ENCODE data around the gene ZBTB5. TPM values are rescaled to one million over a fixed set of nuclear protein-coding genes. Genes with fewer than 3 reads are reported as not detected.

ZBTB5 gene
- polyA plus RNA-seq, 2 of the 4 experiments (the other 2 are of a cell fraction), result 12.4 to 18.1 TPM

DNA sequence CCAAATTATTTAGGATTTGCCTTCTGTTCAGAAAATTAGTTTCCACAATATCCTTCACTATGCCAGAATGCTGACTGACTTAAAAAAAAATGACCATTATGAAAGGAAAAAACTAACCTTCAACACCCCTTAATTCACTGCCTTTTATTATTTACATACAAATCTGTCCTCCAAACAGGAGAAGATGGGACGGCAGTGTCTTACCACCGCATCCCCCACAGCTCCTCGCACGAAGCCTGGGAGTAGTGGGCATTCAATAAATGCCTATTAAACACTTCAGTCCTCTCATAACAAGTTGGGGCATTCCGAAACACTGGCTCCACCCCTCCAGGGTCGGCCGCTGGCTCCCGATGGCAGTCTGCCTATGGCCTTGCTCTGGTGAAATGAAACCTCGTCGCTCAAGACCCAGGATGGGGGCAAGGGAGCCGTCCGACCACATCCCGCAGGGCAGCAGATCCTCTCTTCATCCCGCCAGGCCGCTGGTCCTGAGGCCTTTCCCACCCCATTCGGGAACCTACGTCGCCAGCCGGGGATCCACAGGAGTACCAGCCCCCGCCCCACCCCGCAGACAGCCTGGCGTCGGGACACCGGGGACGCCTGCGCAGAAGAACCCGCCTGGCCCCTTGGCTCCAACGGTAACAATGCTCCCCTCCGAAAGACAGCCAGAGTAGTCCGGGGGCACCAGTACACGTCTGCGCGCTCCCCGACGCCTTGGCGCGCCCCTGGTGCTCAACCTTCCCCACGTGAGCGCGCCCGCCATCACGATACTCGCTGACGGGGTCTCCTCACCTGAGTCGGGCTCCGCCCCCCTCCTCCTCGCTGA is 613 bp downstream of the ZBTB5 start:
- H3K4me3 ChIP-seq, result peak overlapping the region; percentile 55
- H3K4me2 ChIP-seq, result peak overlapping the region; percentile 98
- FAIRE-seq (no peak), DNase-seq (ENCODE audit: low read depth in 1 of 2, low spot score in 1 of 2) (peak in 1 of 2 experiments; percentile 70), ATAC-seq (peak; percentile 52 to 63)
- peaks cover 32% of the 10 kb centered on the region for H3K4me1 ChIP-seq
- peak overlapping the region; percentile 97 to 99 for H3K27ac ChIP-seq
- H3K9me3 ChIP-seq, result no peaks in the 10 kb centered on the region
- WGBS (ENCODE audit: missing lambda C conversion rate), result under 1% methylated on average over 27 of the region's 47 CpGs
- ChIA-PET CTCF (interaction anchor here (2.9 kb wide), 1 partner anchor 50 kb away, joined by 9 read pairs; no protein-coding TSS in a partner anchor), POLR2A (interaction anchor here (0.6 to 2.4 kb wide), 21 partner anchors 8 to 396 kb away, joined by 3 to 28 read pairs (median 5); partner anchors contain the start of genes DCAF10, FBXO10, GRHPR and POLR1E)
- TF ChIP-seq EP300 (IDR thresholded peaks at IDR 0.05), result no peak
- no peak for TF ChIP-seq TFCP2L1 (CRISPR knock-in tag; IDR thresholded peaks at IDR 0.05)
- TF ChIP-seq ZFP36 (IDR thresholded peaks at IDR 0.05; ENCODE audit: borderline replicate concordance, partially characterized antibody), result no peak
- no peak for TF ChIP-seq MAFK (IDR thresholded peaks at IDR 0.05; ENCODE audit: partially characterized antibody)
- no peak for TF ChIP-seq ZNF302 (CRISPR knock-in tag; IDR thresholded peaks at IDR 0.05)
- TF ChIP-seq GATA3 (IDR thresholded peaks at IDR 0.05; ENCODE audit: borderline replicate concordance), result 0 out of 2 replicates have a peak, but pooled peaks have one; percentile 32
- TF ChIP-seq MYC (IDR thresholded peaks at IDR 0.05; ENCODE audit: borderline replicate concordance, low read length), result peak; percentile 66; the same call in 1 of the 2 replicates
- TF ChIP-seq CEBPB (IDR thresholded peaks at IDR 0.05), result no peak
- 0 out of 2 replicates have a peak, but pooled peaks have one; percentile 54 for TF ChIP-seq HOXB5 (CRISPR knock-in tag; IDR thresholded peaks at IDR 0.05)
- no peak for TF ChIP-seq ZSCAN20 (CRISPR knock-in tag; IDR thresholded peaks at IDR 0.05)
- no peak for TF ChIP-seq CHD2 (IDR thresholded peaks at IDR 0.05; ENCODE audit: low read length, partially characterized antibody)
- TF ChIP-seq, protein P1, sequence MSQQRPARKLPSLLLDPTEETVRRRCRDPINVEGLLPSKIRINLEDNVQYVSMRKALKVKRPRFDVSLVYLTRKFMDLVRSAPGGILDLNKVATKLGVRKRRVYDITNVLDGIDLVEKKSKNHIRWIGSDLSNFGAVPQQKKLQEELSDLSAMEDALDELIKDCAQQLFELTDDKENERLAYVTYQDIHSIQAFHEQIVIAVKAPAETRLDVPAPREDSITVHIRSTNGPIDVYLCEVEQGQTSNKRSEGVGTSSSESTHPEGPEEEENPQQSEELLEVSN (IDR thresholded peaks at IDR 0.05; ENCODE audit: borderline replicate concordance, low read depth), result peak; percentile 70
- TF ChIP-seq HDAC2 (IDR thresholded peaks at IDR 0.05), result no peak
- peak; percentile 68; the same call in 1 of the 2 replicates for TF ChIP-seq PHF8 (IDR thresholded peaks at IDR 0.05; ENCODE audit: borderline replicate concordance, low read depth)
- no peak for TF ChIP-seq EHF (CRISPR knock-in tag; IDR thresholded peaks at IDR 0.05)
- no peak for TF ChIP-seq JUNB (IDR thresholded peaks at IDR 0.05)
- TF ChIP-seq, protein P2, sequence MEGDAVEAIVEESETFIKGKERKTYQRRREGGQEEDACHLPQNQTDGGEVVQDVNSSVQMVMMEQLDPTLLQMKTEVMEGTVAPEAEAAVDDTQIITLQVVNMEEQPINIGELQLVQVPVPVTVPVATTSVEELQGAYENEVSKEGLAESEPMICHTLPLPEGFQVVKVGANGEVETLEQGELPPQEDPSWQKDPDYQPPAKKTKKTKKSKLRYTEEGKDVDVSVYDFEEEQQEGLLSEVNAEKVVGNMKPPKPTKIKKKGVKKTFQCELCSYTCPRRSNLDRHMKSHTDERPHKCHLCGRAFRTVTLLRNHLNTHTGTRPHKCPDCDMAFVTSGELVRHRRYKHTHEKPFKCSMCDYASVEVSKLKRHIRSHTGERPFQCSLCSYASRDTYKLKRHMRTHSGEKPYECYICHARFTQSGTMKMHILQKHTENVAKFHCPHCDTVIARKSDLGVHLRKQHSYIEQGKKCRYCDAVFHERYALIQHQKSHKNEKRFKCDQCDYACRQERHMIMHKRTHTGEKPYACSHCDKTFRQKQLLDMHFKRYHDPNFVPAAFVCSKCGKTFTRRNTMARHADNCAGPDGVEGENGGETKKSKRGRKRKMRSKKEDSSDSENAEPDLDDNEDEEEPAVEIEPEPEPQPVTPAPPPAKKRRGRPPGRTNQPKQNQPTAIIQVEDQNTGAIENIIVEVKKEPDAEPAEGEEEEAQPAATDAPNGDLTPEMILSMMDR (IDR thresholded peaks at IDR 0.05), result no peak
- no peak for TF ChIP-seq FOXS1 (CRISPR knock-in tag; IDR thresholded peaks at IDR 0.05)
- TF ChIP-seq BHLHE40 (IDR thresholded peaks at IDR 0.05; ENCODE audit: low read depth, low read length), result no peak
- TF ChIP-seq, protein P3, sequence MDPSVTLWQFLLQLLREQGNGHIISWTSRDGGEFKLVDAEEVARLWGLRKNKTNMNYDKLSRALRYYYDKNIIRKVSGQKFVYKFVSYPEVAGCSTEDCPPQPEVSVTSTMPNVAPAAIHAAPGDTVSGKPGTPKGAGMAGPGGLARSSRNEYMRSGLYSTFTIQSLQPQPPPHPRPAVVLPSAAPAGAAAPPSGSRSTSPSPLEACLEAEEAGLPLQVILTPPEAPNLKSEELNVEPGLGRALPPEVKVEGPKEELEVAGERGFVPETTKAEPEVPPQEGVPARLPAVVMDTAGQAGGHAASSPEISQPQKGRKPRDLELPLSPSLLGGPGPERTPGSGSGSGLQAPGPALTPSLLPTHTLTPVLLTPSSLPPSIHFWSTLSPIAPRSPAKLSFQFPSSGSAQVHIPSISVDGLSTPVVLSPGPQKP (IDR thresholded peaks at IDR 0.05; ENCODE audit: low read depth, low read length), result no peak
- TF ChIP-seq ZC3H11A (IDR thresholded peaks at IDR 0.05), result no peak
- TF ChIP-seq, protein P4, sequence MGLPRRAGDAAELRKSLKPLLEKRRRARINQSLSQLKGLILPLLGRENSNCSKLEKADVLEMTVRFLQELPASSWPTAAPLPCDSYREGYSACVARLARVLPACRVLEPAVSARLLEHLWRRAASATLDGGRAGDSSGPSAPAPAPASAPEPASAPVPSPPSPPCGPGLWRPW (IDR thresholded peaks at IDR 0.05), result no peak
- TF ChIP-seq HOXB13 (CRISPR knock-in tag; IDR thresholded peaks at IDR 0.05; ENCODE audit: low read depth), result no peak
- TF ChIP-seq POLR2A (IDR thresholded peaks at IDR 0.05; ENCODE audit: low read length), result peak; percentile 58
- TF ChIP-seq CBX2 (IDR thresholded peaks at IDR 0.05; ENCODE audit: borderline replicate concordance, low read depth), result no peak
- TF ChIP-seq, protein P5, sequence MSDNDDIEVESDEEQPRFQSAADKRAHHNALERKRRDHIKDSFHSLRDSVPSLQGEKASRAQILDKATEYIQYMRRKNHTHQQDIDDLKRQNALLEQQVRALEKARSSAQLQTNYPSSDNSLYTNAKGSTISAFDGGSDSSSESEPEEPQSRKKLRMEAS (IDR thresholded peaks at IDR 0.05), result peak; percentile 73
- no peak for TF ChIP-seq FOSB (CRISPR knock-in tag; IDR thresholded peaks at IDR 0.05)
- no peak for TF ChIP-seq RCOR1 (IDR thresholded peaks at IDR 0.05; ENCODE audit: low read depth, low read length)
- TF ChIP-seq RAD21 (conservative IDR thresholded peaks at IDR 0.05 in 1 of 2, IDR thresholded peaks at IDR 0.05 in 1 of 2), result no peak
- TF ChIP-seq NFE2L2 (conservative IDR thresholded peaks at IDR 0.05; ENCODE audit: low read length), result no peak
- no peak for TF ChIP-seq NPAS2 (CRISPR knock-in tag; IDR thresholded peaks at IDR 0.05; ENCODE audit: borderline replicate concordance)
- TF ChIP-seq, protein P6, sequence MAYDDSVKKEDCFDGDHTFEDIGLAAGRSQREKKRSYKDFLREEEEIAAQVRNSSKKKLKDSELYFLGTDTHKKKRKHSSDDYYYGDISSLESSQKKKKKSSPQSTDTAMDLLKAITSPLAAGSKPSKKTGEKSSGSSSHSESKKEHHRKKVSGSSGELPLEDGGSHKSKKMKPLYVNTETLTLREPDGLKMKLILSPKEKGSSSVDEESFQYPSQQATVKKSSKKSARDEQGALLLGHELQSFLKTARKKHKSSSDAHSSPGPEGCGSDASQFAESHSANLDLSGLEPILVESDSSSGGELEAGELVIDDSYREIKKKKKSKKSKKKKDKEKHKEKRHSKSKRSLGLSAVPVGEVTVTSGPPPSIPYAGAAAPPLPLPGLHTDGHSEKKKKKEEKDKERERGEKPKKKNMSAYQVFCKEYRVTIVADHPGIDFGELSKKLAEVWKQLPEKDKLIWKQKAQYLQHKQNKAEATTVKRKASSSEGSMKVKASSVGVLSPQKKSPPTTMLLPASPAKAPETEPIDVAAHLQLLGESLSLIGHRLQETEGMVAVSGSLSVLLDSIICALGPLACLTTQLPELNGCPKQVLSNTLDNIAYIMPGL (CRISPR knock-in tag; IDR thresholded peaks at IDR 0.05; ENCODE audit: borderline replicate concordance), result no peak
- 0 out of 2 replicates have a peak, but pooled peaks have one; percentile 60 for TF ChIP-seq HOXA7 (CRISPR knock-in tag; IDR thresholded peaks at IDR 0.05)
- TF ChIP-seq CBX8 (IDR thresholded peaks at IDR 0.05), result no peak
- TF ChIP-seq, protein P7, sequence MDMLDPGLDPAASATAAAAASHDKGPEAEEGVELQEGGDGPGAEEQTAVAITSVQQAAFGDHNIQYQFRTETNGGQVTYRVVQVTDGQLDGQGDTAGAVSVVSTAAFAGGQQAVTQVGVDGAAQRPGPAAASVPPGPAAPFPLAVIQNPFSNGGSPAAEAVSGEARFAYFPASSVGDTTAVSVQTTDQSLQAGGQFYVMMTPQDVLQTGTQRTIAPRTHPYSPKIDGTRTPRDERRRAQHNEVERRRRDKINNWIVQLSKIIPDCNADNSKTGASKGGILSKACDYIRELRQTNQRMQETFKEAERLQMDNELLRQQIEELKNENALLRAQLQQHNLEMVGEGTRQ (IDR thresholded peaks at IDR 0.05), result peak; percentile 67

All from A549 (cell line).